Kidney (tissue), 14 donors: ENCODE data around the gene PLA2G2C. TPM values are rescaled to one million over a fixed set of nuclear protein-coding genes. Genes with fewer than 3 reads are reported as not detected.

Experiments
- DNase-seq, 5 donors: peaks; one replicate each; pipeline ENCODE4 v3.0.0-alpha.2; 2013 to 2020
- FAIRE-seq: peaks from 2 replicates; lab custom pipeline; 2012; peaks lifted over from hg19 to GRCh38; lab: Jason Lieb, UNC
- H3K27ac ChIP-seq, 2 donors: one replicate each; pipeline ENCODE4 v1.7.0; 2013; ENCODE audit warnings: low read depth in 2 of 2, low read length in 2 of 2, inconsistent platforms in 1 of 2
- H3K27me3 ChIP-seq: one replicate; pipeline ENCODE4 v1.7.1; 2013; ENCODE audit warnings: low read length, inconsistent platforms; ENCODE audit not compliant: control insufficient read depth, insufficient read depth
- H3K36me3 ChIP-seq, 3 donors: one replicate each; pipeline versions ENCODE4 v1.7.0 to v1.7.1; 2013; ENCODE audit warnings: low read length in 3 of 3, control low read depth in 1 of 3, inconsistent platforms in 1 of 3; ENCODE audit not compliant: insufficient read depth in 3 of 3, control insufficient read depth in 2 of 3
- H3K4me1 ChIP-seq, 3 donors: one replicate each; pipeline versions ENCODE4 v1.7.0 to v1.7.1; 2013; ENCODE audit warnings: low read length in 3 of 3, inconsistent platforms in 1 of 3, low read depth in 1 of 3; ENCODE audit not compliant: control insufficient read depth in 2 of 3, insufficient read depth in 2 of 3
- H3K4me3 ChIP-seq, 3 donors: one replicate each; pipeline versions ENCODE4 v1.7.0 to v1.8.1; 2013; ENCODE audit warnings: low read length in 3 of 3, control low read depth in 1 of 3, inconsistent platforms in 1 of 3
- H3K9ac ChIP-seq, 3 donors: one replicate each; pipeline versions ENCODE4 v1.7.0 to v1.7.1; 2013; ENCODE audit warnings: low read length in 3 of 3, control low read depth in 1 of 3, inconsistent platforms in 1 of 3
- H3K9me3 ChIP-seq, 3 donors: one replicate each; pipeline versions ENCODE4 v1.7.0 to v1.7.1; 2013; ENCODE audit warnings: low read length in 3 of 3, control low read depth in 1 of 3, inconsistent platforms in 1 of 3; ENCODE audit not compliant: control insufficient read depth in 2 of 3, insufficient read depth in 1 of 3
- intact Hi-C: fragments of 100-400 bp; cut with DNase I; formaldehyde crosslinking; loops from one replicate; pipeline ENCODE4 v1.11.1; 2022
- polyA plus RNA-seq: library from polyadenylated mRNA; stranded (reverse); fragments of 350-450 nt; fragmentation: Illumina TruSeq; extraction: RNeasy Lipid Tissue Mini Kit (QIAGEN cat#74804); gene quantifications from one replicate; pipeline ENCODE4 v1.2.3, GENCODE V29; 2014; ENCODE audit warnings: low read depth, low replicate concordance; ENCODE audit not compliant: insufficient read depth
- total RNA-seq: library from RNA; stranded (reverse); fragmentation: NEBNext Ultra II Directional; extraction: Animal tissue kit (Norgen Biotek cat#: 25700); gene quantifications from one replicate; pipeline ENCODE4 v1.2.1, GENCODE V29; 2021
- TF ChIP-seq, protein P1 (sequence below): IDR thresholded peaks from 3 replicates; pipeline ENCODE4 v1.5.1; 2012; ENCODE audit warnings: mild to moderate bottlenecking, moderate library complexity, borderline replicate concordance; ENCODE audit not compliant: insufficient read depth; ENCODE audit errors: extremely low read depth
- donor health status: control.
- donor health status: control.
- donor health status: control.
- donor health status: control.
- donor health status: control.
- donor health status: DM: yes; HTN: yes; CAD: no.
- donor health status: Normal renal cell carcinoma (clear cell type).

Gene PLA2G2C
- total and polyA plus RNA-seq, 2 donors from 2014 or later = 0.31 TPM; not detected in 1

DNA sequence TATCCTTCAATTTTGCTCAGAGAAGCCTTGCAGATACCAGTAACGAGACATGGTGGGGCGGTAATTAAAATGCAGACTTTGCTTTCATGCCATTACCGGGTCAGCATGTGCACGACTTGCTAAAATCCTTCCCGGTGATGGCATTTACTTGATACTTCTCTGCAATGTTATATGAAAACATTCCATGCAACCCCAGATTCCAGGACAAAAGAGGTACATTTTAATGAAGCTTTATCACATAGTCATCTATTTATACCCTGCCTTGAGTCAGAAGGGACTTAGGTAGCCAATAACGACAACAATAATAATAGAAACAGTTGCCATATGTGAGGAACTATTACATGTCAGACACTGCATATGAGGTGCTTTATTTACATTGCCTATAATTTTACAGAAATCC is 29.4 kb upstream of the PLA2G2C start:
- Histone ChIP-seq H3K9ac (no peak overlapping the region), H3K4me1 (peaks cover 0 to 20% (median 8%) of the 10 kb centered on the region in 3 donors), H3K4me3 (no peak overlapping the region), H3K36me3 (no peaks in the 10 kb centered on the region), H3K27me3 (no peaks in the 10 kb centered on the region), H3K9me3 (no peaks in the 10 kb centered on the region), H3K27ac (no peak overlapping the region)
- intact Hi-C loops = no loop called here
- FAIRE-seq (no peak), DNase-seq (no peak)
- TF ChIP-seq, protein P1, sequence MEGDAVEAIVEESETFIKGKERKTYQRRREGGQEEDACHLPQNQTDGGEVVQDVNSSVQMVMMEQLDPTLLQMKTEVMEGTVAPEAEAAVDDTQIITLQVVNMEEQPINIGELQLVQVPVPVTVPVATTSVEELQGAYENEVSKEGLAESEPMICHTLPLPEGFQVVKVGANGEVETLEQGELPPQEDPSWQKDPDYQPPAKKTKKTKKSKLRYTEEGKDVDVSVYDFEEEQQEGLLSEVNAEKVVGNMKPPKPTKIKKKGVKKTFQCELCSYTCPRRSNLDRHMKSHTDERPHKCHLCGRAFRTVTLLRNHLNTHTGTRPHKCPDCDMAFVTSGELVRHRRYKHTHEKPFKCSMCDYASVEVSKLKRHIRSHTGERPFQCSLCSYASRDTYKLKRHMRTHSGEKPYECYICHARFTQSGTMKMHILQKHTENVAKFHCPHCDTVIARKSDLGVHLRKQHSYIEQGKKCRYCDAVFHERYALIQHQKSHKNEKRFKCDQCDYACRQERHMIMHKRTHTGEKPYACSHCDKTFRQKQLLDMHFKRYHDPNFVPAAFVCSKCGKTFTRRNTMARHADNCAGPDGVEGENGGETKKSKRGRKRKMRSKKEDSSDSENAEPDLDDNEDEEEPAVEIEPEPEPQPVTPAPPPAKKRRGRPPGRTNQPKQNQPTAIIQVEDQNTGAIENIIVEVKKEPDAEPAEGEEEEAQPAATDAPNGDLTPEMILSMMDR = no peak

GRCh38 chr1:20212685-20213331 is 26.5 kb upstream of the PLA2G2C start:
- no peak overlapping the region for H3K4me3 ChIP-seq
- H3K27ac ChIP-seq = peak overlapping the region; percentile 84 to 89
- peak; percentile 92 to 95 (median 94) for DNase-seq
- intact Hi-C loops = no loop called here
- peak overlapping the region in 1 of 3 donors; percentile 49 for H3K9ac ChIP-seq
- H3K36me3 ChIP-seq = no peaks in the 10 kb centered on the region
- FAIRE-seq = peak; percentile 69
- peaks cover 0 to 23% (median 13%) of the 10 kb centered on the region in 3 donors for H3K4me1 ChIP-seq
- no peaks in the 10 kb centered on the region for H3K27me3 ChIP-seq
- H3K9me3 ChIP-seq = no peaks in the 10 kb centered on the region
- TF ChIP-seq, protein P1 = peak; percentile 63

- intact Hi-C loops = no loop called here
- DNase-seq (no peak), FAIRE-seq (no peak)
- Histone ChIP-seq H3K4me3 (no peak overlapping the region), H3K4me1 (peaks cover 0 to 23% (median 13%) of the 10 kb centered on the region in 3 donors), H3K36me3 (no peaks in the 10 kb centered on the region), H3K27me3 (no peaks in the 10 kb centered on the region), H3K9me3 (no peaks in the 10 kb centered on the region), H3K27ac (peak overlapping the region; percentile 25 to 84), H3K9ac (peak overlapping the region in 2 of 3 donors; percentile 29 to 51)
- TF ChIP-seq, protein P1 = no peak
These were observed 25.9 kb upstream of the PLA2G2C start for GRCh38 chr1:20212085-20212684.
